Activated T-cell treated with anti-CD3 and anti-CD28 coated beads, Interleukin-2, amount 50 U/mL, for 48 hours (primary cell): ENCODE measurements around the gene ARHGAP25.

Experiments used
- DNase-seq, 2 experiments: peaks; one replicate each; pipeline ENCODE4 v3.0.0-alpha.2; 2020

The ARHGAP25 gene

DNA sequence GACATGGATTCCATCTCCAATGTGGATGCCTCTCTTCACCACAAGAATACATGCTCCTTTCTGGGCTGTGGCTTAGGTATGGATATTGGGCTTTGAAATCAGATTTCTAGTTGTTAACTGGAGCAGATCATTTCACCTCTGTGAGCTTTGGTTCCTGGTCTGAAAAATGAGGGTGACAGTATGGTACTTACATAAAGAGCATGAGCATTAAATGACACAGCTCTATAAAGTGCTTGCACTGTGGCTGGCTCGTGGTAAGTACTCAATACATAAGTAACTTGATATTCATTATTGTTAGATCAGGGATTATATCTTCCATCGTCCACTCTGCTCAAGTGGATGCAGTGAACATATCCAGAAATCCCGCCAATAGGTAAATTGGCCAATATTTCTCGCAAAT lies 33.4 kb downstream of the ARHGAP25 start:
- DNase-seq: no peak

DNA sequence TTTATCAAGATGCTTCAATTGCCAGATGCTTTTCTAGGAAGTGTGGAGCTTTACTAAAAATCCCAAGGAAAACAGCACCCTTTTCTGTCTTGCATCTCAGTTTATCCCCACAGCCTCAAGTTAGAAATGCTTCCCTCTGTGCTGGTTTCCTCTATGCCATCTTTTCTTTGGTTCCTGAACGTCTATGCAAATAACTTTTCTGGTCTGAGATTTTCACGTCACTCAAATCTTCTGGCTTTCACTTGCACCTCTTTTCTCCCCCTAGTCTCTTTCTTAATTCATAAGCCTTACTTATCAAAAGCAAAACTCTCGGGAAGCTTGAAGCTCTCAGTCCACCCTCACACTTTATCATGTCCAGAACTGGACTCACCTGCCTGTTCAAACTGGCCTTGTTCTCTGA lies 33.9 kb downstream of the ARHGAP25 start:
- DNase-seq: no peak

DNA sequence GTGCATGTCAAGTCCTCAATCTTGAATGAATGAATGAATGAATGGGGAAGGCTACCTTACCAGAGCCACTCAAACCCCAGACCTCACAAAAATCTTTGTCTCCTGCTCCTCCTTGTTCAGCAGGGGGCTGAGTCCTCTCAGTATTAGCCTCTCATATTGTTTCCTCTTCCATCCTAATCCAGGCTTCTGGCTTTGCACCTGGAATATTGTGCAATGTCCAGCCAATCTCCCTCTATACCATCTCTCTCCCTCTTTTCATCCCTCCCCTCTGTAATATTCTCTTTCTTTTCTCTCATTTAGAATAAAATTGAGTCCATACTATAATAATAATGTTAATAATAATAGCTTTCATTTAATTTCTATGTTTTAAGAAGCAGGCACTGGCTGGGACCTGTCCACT lies 34.3 kb downstream of the ARHGAP25 start:
- no peak for DNase-seq

DNA sequence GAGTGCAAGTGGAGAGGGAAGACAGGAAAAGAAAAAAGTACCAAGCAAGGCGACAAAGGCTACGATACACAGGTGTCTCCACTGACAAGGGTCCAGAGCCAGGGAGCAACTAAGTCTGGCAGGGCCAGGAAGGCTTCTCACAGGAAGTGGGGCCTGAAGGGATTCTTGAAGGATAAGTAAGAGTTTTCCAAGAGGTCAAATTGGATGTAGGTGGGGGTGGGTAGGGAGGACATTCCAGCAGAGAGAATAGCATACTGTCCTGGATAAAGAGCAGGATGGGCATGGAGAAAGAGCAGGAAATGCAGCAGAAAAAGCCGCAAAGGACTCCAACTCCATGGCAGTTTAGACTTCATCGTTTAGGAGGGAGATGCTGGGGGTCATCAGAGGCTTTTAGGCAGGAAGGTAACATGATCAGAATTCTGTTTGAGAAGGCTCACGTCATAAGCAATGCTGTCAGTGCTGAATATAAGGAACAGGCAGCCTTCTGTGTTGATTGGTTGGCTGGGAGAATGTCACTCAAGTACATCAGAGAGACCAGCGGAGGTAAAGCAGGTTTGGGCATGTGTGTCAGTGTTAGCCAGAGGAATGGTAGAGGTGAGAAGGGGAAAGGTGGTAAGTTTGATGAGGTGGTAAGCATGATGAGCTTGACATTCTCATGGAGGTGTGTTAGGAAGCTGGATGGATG lies 35.1 kb downstream of the ARHGAP25 start:
- peak in 1 of 2 experiments; percentile 36 for DNase-seq

DNA sequence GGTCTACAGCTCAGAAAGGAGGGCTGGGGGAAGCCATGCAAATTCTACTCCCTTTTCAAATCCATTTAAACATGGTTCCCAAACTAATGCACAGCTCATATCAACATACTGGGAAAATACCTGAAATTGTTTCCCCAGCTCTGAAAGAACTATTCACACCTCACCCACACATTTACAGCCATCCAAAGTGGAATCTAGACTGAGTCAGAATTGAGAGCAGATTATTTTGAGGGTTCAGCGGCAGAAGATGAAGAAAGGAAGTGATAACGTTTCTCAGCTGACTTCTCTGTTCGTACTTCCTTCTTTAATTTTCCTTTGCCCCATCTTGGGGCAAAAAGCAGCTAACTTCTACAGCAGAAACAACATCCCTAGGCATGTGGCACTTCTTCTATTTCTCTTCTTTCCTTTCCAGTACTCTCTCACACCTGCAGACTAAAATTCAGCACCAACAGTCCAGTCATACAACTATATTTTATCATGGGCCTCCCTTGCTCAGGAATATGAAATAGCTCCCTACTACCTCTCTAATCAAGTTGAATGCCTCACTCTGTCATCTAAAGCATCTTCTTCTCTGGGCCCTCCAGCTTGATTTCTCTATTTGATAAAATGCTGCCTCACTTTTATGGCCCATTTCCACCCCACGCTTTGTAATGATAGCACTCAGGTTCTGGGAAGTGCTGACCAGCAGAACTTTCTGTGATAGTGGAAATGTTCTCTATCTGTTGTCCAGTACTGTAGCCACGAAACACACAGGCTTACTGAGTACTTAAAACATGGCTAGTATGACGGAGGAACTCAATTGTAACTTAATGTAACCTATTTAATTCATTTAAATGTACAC lies 35.9 kb downstream of the ARHGAP25 start:
- DNase-seq: no peak

DNA sequence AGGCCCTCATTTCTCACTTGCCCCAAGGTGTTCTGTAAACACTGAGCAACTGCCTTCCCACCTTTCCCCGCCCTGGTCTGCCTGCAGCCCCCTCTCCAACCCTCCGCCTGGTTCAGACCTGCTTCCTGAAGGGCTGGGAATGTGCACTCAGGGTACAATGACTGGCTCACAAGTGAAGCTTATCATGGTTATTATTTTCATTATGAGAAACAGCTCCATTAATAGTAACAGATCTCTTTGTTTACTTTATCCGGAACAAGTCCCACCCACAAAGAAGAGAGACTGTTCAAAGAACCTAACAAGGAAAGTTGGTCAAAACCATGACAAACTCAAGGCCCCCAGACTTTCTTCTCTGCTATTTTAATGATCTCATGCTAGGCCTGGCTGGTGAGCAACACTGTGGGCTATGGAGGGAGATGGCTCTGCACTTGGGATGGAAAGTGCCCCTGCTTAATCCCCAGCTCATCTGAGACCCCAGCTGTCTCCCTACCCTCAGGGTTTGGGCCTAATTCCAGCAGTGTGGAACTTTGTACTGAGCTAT lies 36.7 kb downstream of the ARHGAP25 start:
- peak in 1 of 2 experiments; percentile 34 for DNase-seq

DNA sequence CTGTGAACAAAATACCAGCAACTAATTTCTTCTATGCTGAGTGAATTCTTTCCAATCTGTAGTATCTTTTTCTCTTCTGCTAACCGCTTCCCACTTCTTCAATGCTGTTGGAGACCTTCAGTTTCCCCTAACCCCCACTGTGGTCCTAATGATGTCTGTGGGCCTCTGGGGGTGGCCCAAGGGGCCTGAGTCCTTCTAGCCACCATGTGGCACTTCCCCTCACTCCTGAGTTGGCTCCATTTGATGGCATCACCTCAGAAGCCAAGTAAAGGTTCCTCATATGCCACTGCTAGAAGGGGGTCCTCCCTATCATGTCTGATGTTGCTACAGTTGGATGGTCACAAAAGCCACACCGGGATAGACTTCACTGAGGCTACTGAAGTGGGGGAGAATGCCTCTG lies 37.5 kb downstream of the ARHGAP25 start:
- DNase-seq: peak in 1 of 2 experiments; percentile 17

DNA sequence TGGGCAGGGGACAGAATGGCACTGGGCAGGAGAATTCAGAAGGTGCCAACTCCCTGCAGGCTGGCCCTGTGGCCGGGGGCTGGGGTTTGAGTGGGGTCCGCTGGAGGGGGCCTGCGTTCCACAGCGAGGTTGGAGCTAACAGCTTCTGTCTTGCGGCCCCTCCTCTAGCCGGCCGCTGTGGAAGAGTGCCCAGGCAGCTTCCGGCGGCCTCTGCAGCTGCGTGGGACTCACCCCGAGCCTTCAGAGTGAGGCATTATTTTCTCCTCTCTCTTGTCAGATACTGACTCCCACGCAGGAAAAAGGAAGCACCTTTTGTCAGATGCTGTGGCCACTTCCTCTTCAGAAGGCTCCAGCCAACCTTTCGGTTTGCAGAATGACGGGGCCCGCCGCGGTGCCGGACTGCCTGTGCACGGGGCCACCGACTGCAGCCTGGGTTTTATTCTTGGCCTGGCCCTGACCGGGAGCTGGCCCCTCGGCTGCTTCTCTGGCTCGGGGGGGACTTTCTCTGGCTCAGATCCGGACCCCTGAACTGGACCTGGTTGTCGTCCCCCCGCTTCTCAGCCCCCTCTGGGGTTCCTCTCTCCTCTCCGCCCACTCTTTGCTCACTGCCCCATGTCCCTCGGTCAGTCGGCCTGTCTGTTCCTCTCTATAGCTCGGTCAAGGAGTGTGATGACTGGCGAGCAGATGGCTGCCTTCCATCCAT lies 40.1 kb downstream of the ARHGAP25 start:
- peak; percentile 74 to 76 for DNase-seq

DNA sequence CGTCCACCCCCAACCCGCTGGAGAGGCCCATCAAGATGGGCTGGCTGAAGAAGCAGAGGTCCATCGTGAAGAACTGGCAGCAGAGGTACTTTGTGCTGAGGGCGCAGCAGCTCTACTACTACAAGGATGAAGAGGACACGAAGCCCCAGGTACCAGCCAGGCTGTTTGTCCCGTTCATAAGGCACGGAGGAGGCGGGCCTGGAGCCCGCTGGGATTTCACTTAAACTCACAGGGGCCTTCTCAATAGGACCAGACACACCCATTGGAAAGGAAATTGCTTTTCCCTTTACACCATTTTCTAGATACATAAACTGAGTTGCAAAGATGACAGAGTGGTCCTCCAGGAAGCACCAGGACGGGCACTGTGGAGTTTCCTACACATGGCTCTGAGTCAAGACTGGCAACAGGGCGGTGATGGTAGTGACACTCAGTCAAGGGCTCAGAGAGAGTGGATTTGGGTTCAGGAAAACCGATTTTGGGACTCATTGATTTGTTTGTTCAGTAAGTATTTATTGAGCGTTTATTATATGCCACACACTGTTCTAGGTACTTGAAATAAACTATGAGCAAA lies 40.7 kb downstream of the ARHGAP25 start:
- peak in 1 of 2 experiments; percentile 39 for DNase-seq

DNA sequence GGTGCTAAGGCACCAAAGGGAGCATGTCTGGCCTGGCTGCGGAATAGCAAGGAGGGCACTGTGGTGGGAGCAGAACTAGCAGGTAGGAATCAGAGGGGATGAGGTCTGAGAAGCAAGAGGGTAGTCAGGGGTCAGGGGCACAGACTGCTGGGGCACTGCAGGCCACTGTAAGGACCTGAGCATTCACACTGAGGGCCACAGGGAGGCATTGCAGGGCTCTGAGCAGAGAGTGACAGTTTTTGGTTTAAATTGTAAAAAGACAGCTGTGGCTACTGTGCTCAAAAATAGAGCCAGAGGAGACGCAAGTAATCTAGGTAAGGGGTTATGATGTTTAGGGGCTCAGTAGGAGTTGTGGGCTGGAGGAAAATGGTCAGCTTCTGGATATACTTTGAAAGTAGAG lies 41.5 kb downstream of the ARHGAP25 start:
- peak in 1 of 2 experiments; percentile 17 for DNase-seq

DNA sequence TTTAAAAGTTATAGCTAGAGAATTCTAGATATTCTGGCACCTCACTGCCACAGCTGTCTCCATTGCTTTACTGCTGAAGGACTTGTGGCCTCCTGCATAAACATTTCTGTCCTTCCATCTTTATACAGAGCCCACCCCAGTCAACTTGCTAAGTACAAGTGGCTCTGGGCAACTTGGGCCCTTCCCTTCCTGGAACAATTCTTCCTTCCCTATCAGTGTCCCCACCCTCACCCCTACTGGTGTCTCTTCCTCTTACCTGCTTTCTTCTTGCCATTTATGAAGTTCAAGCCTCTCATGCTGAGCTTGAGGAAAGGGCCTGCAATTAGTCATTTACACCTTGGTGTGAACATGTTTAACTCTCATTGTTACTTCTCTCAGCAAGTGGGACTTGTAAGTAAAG lies 45.0 kb downstream of the ARHGAP25 start:
- DNase-seq: no peak

DNA sequence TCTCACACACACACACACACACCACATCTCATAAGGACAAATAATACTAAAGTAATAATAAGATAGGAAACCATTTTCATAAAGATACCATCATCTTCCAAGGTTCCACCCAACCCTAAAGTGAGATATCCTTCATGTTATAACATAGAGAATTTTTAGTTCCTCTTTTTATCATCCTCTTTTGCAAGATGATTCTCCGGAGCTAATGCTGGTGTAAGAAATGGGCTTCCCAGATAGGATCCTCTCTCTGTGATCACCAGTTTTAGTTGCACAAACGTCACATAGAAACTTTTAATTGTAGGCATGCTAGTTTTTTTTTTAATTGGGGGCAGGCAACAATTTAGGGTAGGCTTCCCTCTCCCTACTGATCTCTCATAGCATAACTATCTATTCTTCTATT lies 49.6 kb downstream of the ARHGAP25 start:
- no peak for DNase-seq

DNA sequence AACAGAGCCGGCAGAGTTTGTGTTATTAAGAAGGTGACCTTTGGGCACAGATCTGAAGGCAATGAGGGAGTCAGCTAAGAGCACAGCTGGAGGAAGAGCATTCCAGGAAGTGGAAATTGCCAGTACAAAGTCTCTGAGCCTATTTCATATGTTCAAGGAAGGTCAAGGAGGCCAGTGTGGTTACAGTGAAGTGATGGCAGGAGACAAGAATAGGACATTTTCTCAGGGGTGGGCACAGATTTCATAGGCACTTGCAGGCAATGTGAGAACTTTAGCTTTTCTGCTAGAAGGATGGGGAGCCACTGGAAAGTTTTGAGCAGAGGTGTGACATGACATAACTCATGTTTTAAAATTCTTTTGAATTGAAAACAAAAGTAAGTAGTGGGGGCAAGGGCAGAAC lies 50.3 kb downstream of the ARHGAP25 start:
- DNase-seq: no peak

DNA sequence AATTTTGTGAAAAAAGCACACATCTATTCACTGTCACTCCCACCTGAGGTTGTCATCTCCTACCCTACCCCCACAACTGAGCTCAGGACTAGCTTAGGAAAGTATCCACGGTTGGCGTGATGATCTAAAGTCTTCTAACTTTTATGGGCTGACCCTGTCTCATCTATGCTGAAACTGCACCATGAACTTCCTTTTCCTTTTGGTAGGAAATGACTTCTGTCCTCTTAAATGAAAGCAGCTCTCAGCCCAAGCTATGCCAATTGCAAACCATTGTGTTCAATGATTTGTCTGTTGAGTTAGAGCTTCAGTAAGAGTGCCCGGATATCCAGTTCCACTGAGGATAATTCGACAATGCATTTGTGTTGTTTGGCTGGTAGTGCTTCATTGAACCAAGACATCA lies 52.7 kb downstream of the ARHGAP25 start:
- no peak for DNase-seq

DNA sequence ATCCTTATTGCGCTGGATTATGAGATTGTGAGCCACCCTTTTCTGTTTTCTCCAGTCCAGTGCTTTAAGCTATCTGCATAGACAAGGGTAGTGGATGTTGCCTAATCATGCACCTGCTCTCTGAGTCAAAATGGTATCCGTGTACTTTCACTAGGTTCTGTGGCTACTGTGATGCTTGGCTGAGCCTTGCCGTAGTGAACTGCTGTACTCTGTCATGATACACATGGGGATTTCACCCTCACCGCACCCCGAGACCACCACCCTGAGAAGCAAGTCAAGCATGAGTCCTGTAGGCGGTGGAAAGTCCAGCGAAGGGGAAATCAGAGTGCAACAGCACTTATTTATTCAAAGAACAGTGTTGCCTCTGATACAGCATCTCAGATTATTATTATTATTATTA lies 55.0 kb downstream of the ARHGAP25 start:
- DNase-seq: peak; percentile 66 to 67

DNA sequence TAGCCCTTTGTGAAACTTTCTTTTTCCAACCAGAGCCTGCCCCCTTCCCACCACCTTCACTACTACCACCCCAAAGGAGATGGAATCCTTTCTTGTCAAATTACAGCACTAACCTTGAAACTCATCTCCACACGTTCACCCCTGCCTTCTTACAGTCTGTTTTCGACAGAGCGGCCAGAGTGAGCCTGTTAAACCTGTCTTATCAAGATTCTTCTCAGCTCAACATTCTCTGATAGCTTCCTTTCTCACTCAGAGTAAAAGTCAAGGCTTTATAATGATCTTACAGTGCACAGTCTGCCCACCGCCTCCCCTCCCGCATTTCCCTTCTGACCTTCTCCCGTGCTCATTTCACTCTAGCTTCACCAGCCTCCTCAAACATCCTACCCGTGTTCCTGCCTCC lies 56.0 kb downstream of the ARHGAP25 start:
- DNase-seq: no peak

DNA sequence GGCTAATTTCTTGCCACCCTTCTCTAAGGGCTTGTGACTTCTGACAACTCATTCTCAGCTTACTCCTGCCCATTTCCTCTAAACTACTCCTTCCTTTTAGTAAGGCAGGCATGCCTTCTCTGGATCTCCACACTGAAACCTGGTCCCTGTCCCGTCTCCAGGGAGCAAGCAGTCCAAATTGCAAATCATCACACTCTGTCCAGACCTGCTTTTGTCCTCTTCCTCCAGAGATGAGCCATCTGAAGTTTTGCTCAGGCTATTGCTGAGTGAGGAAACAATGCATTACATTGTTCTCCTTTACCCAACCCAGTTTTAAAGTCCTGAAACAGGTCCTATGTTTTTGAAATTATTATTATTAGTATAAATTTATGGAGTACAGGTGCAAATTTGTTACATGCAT lies 57.3 kb downstream of the ARHGAP25 start:
- no peak for DNase-seq

DNA sequence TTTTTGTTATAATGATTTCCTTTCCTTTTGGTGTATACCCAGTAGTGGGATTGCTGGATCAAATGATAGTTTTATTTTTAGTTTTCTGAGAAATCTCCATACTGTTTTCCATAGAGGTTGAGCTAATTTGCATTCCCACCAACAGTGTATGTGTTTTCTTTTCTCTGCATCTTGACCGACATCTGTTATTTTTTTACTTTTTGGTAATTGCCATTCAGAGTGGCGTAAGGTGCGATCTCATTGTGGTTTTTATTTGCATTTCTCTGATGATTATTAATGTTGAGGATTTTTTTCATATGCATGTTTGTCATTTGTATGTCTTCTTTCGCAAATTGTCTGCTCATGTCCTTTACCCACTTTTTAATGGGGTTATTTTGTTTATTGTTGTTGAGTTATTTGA lies 58.1 kb downstream of the ARHGAP25 start:
- no peak for DNase-seq

DNA sequence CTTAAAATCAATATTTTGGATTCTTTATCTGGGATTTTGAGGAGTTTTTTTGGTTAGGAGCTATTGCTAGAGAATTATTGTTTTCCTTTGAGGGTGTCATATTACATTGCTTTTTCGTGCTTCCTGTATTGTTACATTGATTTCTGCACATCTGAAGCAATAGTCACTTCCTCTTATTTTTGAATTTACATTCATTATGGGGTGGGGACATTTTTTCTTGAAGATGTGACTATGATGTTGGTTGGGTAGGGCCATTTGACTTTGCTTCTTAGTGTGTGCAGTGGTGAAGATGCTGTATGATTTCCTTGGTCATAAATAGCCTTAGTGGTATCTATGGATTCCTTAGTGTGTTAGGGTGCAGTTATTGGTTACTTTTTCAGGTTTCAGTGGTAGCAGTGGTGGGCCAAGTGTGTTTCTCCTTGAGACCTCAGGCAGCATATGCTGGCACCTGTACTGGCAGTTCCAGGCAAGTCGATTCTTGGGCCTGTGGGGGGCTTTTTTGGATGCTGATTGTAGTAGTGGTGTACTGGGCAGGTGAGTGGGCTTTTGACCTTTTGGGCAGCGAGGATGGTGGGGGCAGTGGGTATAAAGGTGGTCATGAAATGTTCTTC lies 61.8 kb downstream of the ARHGAP25 start:
- DNase-seq: no peak

DNA sequence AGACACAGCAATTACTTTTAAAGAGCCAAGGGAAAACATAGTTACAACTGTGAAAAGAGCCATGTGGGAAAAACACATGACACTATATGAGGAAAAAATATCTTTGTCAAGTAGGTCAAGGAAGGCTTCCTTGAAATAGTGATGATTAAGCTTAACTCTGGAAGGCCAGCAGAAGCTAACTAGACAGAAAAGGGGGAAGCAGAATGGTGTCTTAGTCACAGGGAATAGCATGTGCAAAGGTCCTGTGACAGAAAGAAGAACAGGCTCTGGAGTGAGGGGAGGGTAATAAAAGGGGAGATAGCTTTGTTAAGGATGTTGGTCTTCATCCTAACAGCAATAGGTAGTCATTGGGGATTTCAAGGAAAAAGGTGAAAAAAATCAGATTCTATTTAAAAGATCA lies 64.0 kb downstream of the ARHGAP25 start:
- no peak for DNase-seq

DNA sequence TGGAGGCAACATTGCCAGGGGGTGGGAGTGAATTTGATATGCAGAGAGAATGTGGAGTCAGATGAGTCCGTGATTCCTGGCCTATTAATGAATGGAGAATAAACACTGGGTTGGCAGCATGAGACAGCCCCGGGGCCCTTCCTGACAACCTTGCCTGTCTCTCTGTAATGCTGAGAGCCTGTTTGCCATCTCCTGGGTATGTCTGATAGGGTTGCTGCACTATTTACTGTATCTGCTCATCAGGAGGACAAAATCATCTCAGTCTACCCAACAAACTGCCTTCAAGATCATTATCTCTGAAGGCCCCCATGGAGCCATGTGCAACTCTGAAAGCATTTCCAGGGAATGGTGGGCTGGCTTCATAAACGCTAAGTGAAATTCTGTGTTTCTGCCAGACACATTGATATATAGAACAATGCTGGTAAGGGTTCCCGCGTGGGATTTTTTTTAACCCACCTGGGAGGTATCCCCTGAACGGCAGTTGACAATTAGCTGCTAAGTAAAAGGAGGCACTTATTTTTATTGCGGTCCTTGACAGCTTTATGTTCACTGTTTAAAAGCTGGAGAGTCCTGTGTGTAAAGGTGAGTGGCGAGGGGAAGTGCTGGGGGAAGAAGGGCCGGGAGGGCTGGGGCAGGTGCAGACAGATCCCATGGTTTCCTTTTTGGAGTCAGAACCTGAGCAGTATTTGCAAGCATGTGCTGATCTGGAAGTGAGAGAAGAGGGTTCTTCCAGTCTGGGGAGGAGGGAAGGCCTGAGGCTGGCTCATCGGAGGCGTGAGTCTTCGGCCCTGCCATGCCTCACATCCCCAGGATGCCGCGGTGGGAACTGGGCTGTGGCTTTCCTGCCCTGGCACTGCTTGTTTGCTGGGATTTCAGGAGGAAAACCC lies 64.8 kb downstream of the ARHGAP25 start:
- no peak for DNase-seq

DNA sequence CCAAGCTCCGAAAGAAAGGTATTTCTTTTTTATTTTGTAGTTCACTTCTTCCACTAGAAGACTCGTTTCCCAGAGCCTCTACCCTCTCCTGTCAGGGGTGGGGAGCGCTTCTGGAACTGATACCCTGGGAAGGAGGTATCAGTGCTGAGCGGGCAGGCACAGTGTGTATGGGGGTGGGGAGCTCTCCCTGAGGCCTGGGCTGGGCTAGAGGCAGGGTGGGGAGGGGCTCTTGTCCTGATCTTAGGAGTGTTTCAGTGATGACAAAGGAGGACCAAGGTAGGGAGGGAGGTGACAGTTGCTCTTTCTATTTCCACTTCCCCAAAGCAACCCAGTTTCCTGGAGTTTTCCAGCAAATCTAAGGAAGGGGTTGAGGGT lies 65.4 kb downstream of the ARHGAP25 start:
- DNase-seq: no peak
